HEK293 (cell line): ENCODE measurements around the gene ANKS6.

Experiments used
- CTCF ChIA-PET: fragments of 350-600 bp; formaldehyde crosslinking; extraction: SDS; loops from one replicate; lab custom pipeline; 2021; ENCODE audit warnings: antibody characterized with exemption; lab: Yijun Ruan, JAX
- POLR2A ChIA-PET: fragments of 300-600 bp; formaldehyde crosslinking; extraction: SDS; loops from one replicate; lab custom pipeline; 2020; ENCODE audit warnings: antibody characterized with exemption, inconsistent platforms; lab: Yijun Ruan, JAX
- H3K27ac ChIP-seq: fragments of 200-500 bp; sonication (Bioruptor generic); 2 replicates; pipeline ENCODE4 v1.5.1; 2014; ENCODE audit warnings: low read depth, low read length, control low read depth, inconsistent platforms; ENCODE audit errors: extremely low read depth
- H3K36me3 ChIP-seq, 2 experiments: fragments of 200-500 bp in 1 of 2; sonication (Bioruptor generic) in 1 of 2; 1 replicate in 1 of 2; 2 replicates in 1 of 2; pipeline ENCODE4 v1.5.1; 2014 to 2017; ENCODE audit warnings: inconsistent platforms in 2 of 2, low read length in 2 of 2; ENCODE audit not compliant: control insufficient read depth in 2 of 2, insufficient read depth in 1 of 2
- H3K4me1 ChIP-seq: fragments of 200-500 bp; sonication (Bioruptor generic); 2 replicates; pipeline ENCODE4 v1.5.1; 2014; ENCODE audit warnings: mild to moderate bottlenecking, low read length, inconsistent platforms; ENCODE audit not compliant: control insufficient read depth, insufficient read depth
- H3K4me3 ChIP-seq: 2 replicates; pipeline ENCODE4 v1.5.1; 2011; ENCODE audit warnings: low read depth, mild to moderate bottlenecking, control low read depth, low read length, moderate library complexity
- H3K9me3 ChIP-seq: fragments of 200-500 bp; sonication (Bioruptor generic); 2 replicates; pipeline ENCODE4 v1.5.1; 2014; ENCODE audit warnings: low read depth, low read length, inconsistent platforms; ENCODE audit not compliant: control insufficient read depth, insufficient read depth
- HIC1 ChIP-seq: fragments of 450-650 bp; formaldehyde crosslinking; IDR thresholded peaks from 2 replicates; pipeline ENCODE4 v1.5.1; 2016; ENCODE audit warnings: missing biosample characterization, missing genetic modification characterization
- KLF10 ChIP-seq: fragments of 450-650 bp; IDR thresholded peaks from 2 replicates; pipeline ENCODE4 v1.5.1; 2018; ENCODE audit warnings: missing biosample characterization, mild to moderate bottlenecking, missing genetic modification characterization
- ZNF223 ChIP-seq: fragments of 450-650 bp; formaldehyde crosslinking; IDR thresholded peaks from 2 replicates; pipeline ENCODE4 v1.5.1; 2016; ENCODE audit warnings: missing biosample characterization, missing genetic modification characterization
- ZNF555 ChIP-seq: fragments of 450-650 bp; formaldehyde crosslinking; conservative IDR thresholded peaks from 2 replicates; pipeline ENCODE4 v1.5.1; 2017; ENCODE audit warnings: missing biosample characterization, mild to moderate bottlenecking, missing genetic modification characterization, inconsistent platforms
- ZNF561 ChIP-seq: fragments of 450-650 bp; IDR thresholded peaks from 2 replicates; pipeline ENCODE4 v1.5.1; 2018; ENCODE audit warnings: missing biosample characterization, missing genetic modification characterization, borderline replicate concordance
- ZNF571 ChIP-seq: fragments of 450-650 bp; formaldehyde crosslinking; IDR thresholded peaks from 2 replicates; pipeline ENCODE4 v1.5.0; 2017; ENCODE audit warnings: missing biosample characterization, missing genetic modification characterization
- ZNF629 ChIP-seq: fragments of 450-650 bp; formaldehyde crosslinking; IDR thresholded peaks from 2 replicates; pipeline ENCODE4 v1.5.1; 2017; ENCODE audit warnings: missing biosample characterization, missing genetic modification characterization
- ZNF645 ChIP-seq: fragments of 450-650 bp; formaldehyde crosslinking; IDR thresholded peaks from 2 replicates; pipeline ENCODE4; 2016; ENCODE audit warnings: missing biosample characterization, missing genetic modification characterization
- ZNF677 ChIP-seq: fragments of 450-650 bp; IDR thresholded peaks from 2 replicates; pipeline ENCODE4 v1.5.0; 2018; ENCODE audit warnings: missing biosample characterization, mild to moderate bottlenecking, missing genetic modification characterization, moderate library complexity
- ZNF707 ChIP-seq: fragments of 450-650 bp; formaldehyde crosslinking; IDR thresholded peaks from 2 replicates; pipeline ENCODE4 v1.5.1; 2016; ENCODE audit warnings: missing biosample characterization, missing genetic modification characterization
- TF ChIP-seq, protein P1 (sequence below): fragments of 450-650 bp; IDR thresholded peaks from 2 replicates; pipeline ENCODE4 v1.5.1; 2018; ENCODE audit warnings: missing biosample characterization, mild to moderate bottlenecking, missing genetic modification characterization
- TF ChIP-seq, protein P2 (sequence below): fragments of 450-650 bp; formaldehyde crosslinking; IDR thresholded peaks from 2 replicates; pipeline ENCODE4 v1.5.1; 2016; ENCODE audit warnings: missing biosample characterization, missing genetic modification characterization, borderline replicate concordance
- TF ChIP-seq, protein P3 (sequence below): fragments of 450-650 bp; formaldehyde crosslinking; IDR thresholded peaks from 2 replicates; pipeline ENCODE4 v1.5.1; 2016; ENCODE audit warnings: missing biosample characterization, missing genetic modification characterization

Gene ANKS6

GRCh38 chr9:98790134-98790841 is 6.1 kb downstream of the ANKS6 start:
- Histone ChIP-seq H3K4me3 (no peak overlapping the region), H3K27ac (no peak overlapping the region), H3K9me3 (no peaks in the 10 kb centered on the region), H3K4me1 (no peaks in the 10 kb centered on the region), H3K36me3 (peaks cover 3 to 55% of the 10 kb centered on the region in 2 experiments; a peak in 1 of 3 replicates)
- TF ChIP-seq ZNF223 (no peak), HIC1 (tag by site-specific recombination) (no peak), ZNF629 (tag by site-specific recombination) (no peak), ZNF645 (no peak), KLF10 (tag by site-specific recombination) (no peak), ZNF561 (tag by site-specific recombination) (no peak), ZNF677 (tag by site-specific recombination) (no peak), ZNF571 (tag by site-specific recombination) (no peak), ZNF707 (no peak), ZNF555 (no peak)
- TF ChIP-seq, protein P1, sequence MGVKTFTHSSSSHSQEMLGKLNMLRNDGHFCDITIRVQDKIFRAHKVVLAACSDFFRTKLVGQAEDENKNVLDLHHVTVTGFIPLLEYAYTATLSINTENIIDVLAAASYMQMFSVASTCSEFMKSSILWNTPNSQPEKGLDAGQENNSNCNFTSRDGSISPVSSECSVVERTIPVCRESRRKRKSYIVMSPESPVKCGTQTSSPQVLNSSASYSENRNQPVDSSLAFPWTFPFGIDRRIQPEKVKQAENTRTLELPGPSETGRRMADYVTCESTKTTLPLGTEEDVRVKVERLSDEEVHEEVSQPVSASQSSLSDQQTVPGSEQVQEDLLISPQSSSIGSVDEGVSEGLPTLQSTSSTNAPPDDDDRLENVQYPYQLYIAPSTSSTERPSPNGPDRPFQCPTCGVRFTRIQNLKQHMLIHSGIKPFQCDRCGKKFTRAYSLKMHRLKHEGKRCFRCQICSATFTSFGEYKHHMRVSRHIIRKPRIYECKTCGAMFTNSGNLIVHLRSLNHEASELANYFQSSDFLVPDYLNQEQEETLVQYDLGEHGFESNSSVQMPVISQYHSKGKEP = no peak
- TF ChIP-seq, protein P2, sequence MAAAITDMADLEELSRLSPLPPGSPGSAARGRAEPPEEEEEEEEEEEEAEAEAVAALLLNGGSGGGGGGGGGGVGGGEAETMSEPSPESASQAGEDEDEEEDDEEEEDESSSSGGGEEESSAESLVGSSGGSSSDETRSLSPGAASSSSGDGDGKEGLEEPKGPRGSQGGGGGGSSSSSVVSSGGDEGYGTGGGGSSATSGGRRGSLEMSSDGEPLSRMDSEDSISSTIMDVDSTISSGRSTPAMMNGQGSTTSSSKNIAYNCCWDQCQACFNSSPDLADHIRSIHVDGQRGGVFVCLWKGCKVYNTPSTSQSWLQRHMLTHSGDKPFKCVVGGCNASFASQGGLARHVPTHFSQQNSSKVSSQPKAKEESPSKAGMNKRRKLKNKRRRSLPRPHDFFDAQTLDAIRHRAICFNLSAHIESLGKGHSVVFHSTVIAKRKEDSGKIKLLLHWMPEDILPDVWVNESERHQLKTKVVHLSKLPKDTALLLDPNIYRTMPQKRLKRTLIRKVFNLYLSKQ (tag by site-specific recombination) = no peak
- TF ChIP-seq, protein P3, sequence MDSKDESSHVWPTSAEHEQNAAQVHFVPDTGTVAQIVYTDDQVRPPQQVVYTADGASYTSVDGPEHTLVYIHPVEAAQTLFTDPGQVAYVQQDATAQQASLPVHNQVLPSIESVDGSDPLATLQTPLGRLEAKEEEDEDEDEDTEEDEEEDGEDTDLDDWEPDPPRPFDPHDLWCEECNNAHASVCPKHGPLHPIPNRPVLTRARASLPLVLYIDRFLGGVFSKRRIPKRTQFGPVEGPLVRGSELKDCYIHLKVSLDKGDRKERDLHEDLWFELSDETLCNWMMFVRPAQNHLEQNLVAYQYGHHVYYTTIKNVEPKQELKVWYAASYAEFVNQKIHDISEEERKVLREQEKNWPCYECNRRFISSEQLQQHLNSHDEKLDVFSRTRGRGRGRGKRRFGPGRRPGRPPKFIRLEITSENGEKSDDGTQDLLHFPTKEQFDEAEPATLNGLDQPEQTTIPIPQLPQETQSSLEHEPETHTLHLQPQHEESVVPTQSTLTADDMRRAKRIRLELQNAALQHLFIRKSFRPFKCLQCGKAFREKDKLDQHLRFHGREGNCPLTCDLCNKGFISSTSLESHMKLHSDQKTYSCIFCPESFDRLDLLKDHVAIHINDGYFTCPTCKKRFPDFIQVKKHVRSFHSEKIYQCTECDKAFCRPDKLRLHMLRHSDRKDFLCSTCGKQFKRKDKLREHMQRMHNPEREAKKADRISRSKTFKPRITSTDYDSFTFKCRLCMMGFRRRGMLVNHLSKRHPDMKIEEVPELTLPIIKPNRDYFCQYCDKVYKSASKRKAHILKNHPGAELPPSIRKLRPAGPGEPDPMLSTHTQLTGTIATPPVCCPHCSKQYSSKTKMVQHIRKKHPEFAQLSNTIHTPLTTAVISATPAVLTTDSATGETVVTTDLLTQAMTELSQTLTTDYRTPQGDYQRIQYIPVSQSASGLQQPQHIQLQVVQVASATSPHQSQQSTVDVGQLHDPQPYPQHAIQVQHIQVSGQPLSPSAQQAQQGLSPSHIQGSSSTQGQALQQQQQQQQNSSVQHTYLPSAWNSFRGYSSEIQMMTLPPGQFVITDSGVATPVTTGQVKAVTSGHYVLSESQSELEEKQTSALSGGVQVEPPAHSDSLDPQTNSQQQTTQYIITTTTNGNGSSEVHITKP = no peak
- POLR2A ChIA-PET = no interaction called here
- CTCF ChIA-PET = interaction anchor here (0.6 to 4.5 kb wide), 7 partner anchors 12 to 867 kb away, joined by 3 to 39 read pairs (median 6); partner anchors contain the start of gene GALNT12
